Measurements from ENCODE around the gene PRR11.

PRR11 gene

GRCh38 chr17:59155439-59156177 is at the start of gene PRR11:
Gene PRR11, plus strand, starts transcription at chr17:59155746. Its CDS starts 14,007 bp downstream, at chr17:59169753.
- peak; percentile 88 for DNase-seq (ENCODE audit: low spot score)
- no peak for TF ChIP-seq CTCF (IDR thresholded peaks at IDR 0.05; ENCODE audit: extremely low read depth, missing control alignments)

GRCh38 chr17:59105852-59106462 is 49.6 kb upstream of the PRR11 start:
- peak; percentile 31 for DNase-seq (ENCODE audit: low spot score)
- TF ChIP-seq CTCF (IDR thresholded peaks at IDR 0.05; ENCODE audit: extremely low read depth, missing control alignments): no peak

DNA sequence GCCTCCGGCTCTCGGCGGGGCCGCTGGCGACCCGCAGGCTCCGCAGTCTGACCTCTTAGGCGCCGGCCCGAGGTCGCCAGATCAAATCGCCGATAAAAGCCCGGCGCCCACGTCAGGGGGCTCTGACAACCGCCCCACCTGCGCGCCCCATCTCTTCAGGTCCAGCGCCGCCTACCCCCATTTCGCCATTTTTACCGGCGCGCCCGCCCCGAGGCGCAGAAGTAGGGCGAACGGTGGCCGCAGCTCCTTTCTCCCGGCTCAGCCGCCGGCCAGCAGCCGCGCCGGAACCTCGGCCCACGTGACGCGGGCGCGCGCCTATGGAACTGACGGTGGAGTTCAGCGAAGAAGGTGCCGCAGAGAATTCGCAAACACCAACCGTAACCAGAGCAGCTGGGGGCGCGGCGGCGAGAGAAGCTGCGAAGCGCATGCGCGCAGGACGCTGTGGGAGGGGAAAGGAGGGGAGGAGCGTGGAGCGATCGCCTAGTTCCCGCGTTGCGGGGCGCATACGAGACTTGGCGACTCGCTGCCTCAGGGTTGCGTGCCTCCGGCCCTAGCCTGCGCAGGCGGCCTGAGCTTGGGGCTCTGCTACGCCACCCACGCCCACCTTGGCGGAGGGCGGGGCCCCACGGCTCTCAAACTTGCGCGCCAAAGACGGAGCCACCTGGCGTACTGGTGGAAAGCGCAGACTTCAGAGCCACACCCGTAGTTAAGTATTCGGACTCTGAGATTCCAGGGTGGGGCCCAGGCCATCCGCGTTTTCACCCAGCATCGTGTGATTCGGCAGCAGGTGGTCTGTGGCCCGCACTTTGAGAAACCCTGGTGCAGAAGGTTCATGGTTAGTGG is 48.9 kb upstream of the PRR11 start, which contains the start of gene TRIM37:
TRIM37 (minus strand) TSS at position 418 of the 843 bp plus-strand sequence. CDS start 419 bp downstream, outside the sequence.
- no peak for TF ChIP-seq CTCF (IDR thresholded peaks at IDR 0.05; ENCODE audit: extremely low read depth, missing control alignments)
- DNase-seq (ENCODE audit: low spot score): peak; percentile 98

DNA sequence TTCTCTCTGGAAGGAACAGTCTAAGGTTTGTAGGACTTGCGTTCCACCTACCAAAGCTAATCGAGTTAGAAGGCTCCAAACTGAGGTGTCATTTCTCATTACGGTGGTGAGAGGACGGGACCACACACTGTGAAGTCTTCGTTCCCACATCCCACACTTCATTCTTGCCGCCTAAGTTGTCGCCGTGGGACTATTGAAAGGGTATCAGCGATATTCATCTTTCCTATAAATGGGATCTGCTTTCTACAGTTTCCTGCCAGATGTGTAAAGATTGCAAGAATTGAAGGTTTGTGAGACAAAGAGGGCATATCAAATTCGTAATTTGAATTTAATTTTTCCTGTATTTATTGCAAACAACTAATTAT is 48.3 kb upstream of the PRR11 start:
- DNase-seq (ENCODE audit: low spot score): no peak
- no peak for TF ChIP-seq CTCF (IDR thresholded peaks at IDR 0.05; ENCODE audit: extremely low read depth, missing control alignments)

GRCh38 chr17:59108400-59109102 is 47.0 kb upstream of the PRR11 start:
- no peak for DNase-seq (ENCODE audit: low spot score)
- no peak for TF ChIP-seq CTCF (IDR thresholded peaks at IDR 0.05; ENCODE audit: extremely low read depth, missing control alignments)

DNA sequence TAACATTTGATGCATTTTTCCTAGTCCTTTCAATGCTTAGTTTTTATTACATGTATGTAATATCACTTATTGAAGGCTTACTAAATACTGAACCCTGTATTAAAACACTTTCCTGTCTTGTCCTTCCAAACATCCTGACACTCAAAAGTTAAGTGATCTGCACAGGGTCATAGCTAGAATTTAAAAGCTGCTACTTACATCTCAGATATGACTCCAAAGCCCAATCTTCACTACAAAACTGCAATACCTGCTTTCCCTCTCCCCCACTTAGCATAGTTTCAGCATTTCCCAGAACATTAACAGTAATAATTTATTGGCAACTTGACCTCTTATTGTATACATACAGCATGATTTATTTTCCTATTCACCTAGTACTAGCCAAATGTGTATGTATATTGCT is 44.6 kb upstream of the PRR11 start:
- no peak for TF ChIP-seq CTCF (IDR thresholded peaks at IDR 0.05; ENCODE audit: extremely low read depth, missing control alignments)
- DNase-seq (ENCODE audit: low spot score): no peak

Measured in GM20000 (cell line).